GM12878 (cell line): Measurements from ENCODE around the gene TNNT2.

Source experiments
- ATF2 ChIP-seq: IDR thresholded peaks from 2 replicates; pipeline ENCODE4 v1.6.1; 2012; ENCODE audit warnings: low read length, inconsistent platforms
- EZH2 ChIP-seq: IDR thresholded peaks from 2 replicates; pipeline ENCODE4 v1.6.1; 2012; ENCODE audit warnings: low read depth, mild to moderate bottlenecking, control low read depth, inconsistent platforms, low read length, borderline replicate concordance; ENCODE audit not compliant: control insufficient read depth
- NFYB ChIP-seq: IDR thresholded peaks from 2 replicates; pipeline ENCODE4 v1.6.1; 2011; ENCODE audit warnings: low read depth, mild to moderate bottlenecking, low read length, improper control_type of control experiment, moderate library complexity; ENCODE audit not compliant: insufficient read depth
- POLR2A ChIP-seq: IDR thresholded peaks from 2 replicates; pipeline ENCODE4 v1.6.1; 2011; ENCODE audit warnings: low read depth, mild to moderate bottlenecking, low read length
- RAD21 ChIP-seq: IDR thresholded peaks from 2 replicates; pipeline ENCODE4 v1.6.1; 2011; ENCODE audit warnings: mild to moderate bottlenecking, low read depth, low read length, moderate library complexity; ENCODE audit not compliant: insufficient read depth
- SREBF2 ChIP-seq: IDR thresholded peaks from 2 replicates; pipeline ENCODE4 v1.6.1; 2012; ENCODE audit warnings: mild to moderate bottlenecking, low read length

DNA sequence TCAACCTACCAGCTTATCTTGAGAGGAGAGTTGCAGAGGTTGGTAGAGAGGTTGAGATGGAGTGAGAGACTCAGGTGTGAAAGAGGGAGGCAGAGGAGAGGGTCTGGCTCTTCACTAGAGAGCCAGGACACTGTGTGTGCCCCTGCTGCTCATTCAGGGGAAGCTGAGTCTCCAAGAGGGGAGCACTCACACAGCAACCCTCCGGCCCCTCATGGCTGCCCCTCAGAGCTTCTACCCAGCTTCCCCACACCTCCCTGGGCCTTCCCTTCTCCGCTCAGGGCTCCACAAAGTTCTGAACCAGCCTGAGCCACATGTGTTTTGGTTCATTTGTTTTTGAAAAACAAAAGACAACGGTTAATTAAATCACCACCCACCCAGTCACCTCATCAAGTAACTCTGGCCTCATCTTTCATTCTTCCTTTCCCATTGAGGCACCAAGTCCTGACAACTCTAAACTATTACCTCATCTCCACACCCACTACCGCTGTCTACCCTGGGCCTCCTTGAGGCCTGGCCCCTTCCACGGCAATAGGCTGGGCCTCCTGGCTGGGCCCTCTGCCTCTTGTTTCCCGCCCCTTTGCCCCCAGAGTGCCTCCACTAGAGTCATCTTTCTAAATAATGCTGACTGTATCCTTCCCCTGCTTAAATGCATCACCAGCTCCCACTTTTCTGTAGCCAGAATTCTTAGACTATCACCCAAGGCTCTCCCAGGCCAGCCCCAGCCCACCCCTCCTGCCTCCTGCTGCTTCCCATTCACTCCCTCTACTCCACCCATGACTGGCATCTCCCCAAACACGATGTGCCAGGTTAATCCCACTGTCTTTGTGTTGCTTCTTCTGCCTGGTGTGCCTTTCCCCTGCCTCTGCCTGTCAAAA lies 33.0 kb downstream of the TNNT2 start:
- no peak for TF ChIP-seq ATF2
- TF ChIP-seq RAD21 = no peak
- TF ChIP-seq POLR2A = no peak
- TF ChIP-seq NFYB = no peak
- TF ChIP-seq EZH2 = no peak
- no peak for TF ChIP-seq SREBF2
